ENCODE measurements around the gene RAVER1. TPM values are rescaled to one million over a fixed set of nuclear protein-coding genes. Genes with fewer than 3 reads are reported as not detected.

Gene RAVER1
- total and polyA plus RNA-seq, 2 of the 13 experiments (the other 11 are each of a cell fraction or from before 2014, with no cell fraction given) = 3.6 to 7.9 TPM

GRCh38 chr19:10315335-10316214 is 17.8 kb downstream of the RAVER1 start, which contains the start of gene FDX2 (continued):
- no peak for TF ChIP-seq FOXP4 (CRISPR knock-in tag; IDR thresholded peaks at IDR 0.05)
- TF ChIP-seq ZNF317 (CRISPR knock-in tag; IDR thresholded peaks at IDR 0.05) = no peak
- TF ChIP-seq ONECUT2 (CRISPR knock-in tag; IDR thresholded peaks at IDR 0.05) = peak; percentile 65; the same call in 1 of the 2 replicates
- 0 out of 2 replicates have a peak, but pooled peaks have one; percentile 66 for TF ChIP-seq SIN3A (IDR thresholded peaks at IDR 0.05; ENCODE audit: borderline replicate concordance, low read depth, low read length)
- no peak for TF ChIP-seq SMARCE1 (IDR thresholded peaks at IDR 0.05; ENCODE audit: borderline replicate concordance)
- TF ChIP-seq ZNF275 (CRISPR knock-in tag; IDR thresholded peaks at IDR 0.05; ENCODE audit: borderline replicate concordance) = 0 out of 2 replicates have a peak, but pooled peaks have one; percentile 45
- 0 out of 2 replicates have a peak, but pooled peaks have one; percentile 26 for TF ChIP-seq HMG20B (CRISPR knock-in tag; conservative IDR thresholded peaks at IDR 0.05)

GRCh38 chr19:10309423-10309822 is 23.9 kb downstream of the RAVER1 start, which contains the start of gene ZGLP1:
TSS of gene ZGLP1 (minus strand) at chr19:10309815.
- Histone ChIP-seq H3K4me3 (replicated peaks in 1 of 3; ENCODE audit: insufficient read depth in 1 of 3, low read depth in 2 of 3, low read length in 3 of 3) (no peak within 1 kb of the TSS), H3K4me2 (ENCODE audit: low read depth, low read length) (no peak within 1 kb of the TSS), H4K20me1 (ENCODE audit: insufficient read depth, low read length) (no peaks in the 10 kb centered on the region), H3K79me2 (ENCODE audit: insufficient read depth, low read length) (peaks cover under 1% of the 10 kb centered on the region), H3K36me3 (replicated peaks in 1 of 2; ENCODE audit: control insufficient read depth in 1 of 2, insufficient read depth in 2 of 2, low read length in 2 of 2) (peaks cover 0 to 5% of the 10 kb centered on the region in 2 experiments; a peak in 1 of 5 replicates), H2AFZ (ENCODE audit: low read length) (no peak within 1 kb of the TSS), H3K9ac (ENCODE audit: insufficient read depth, low read depth, low read length) (no peak within 1 kb of the TSS), H3K4me1 (ENCODE audit: insufficient read depth, low read length) (peaks cover 3% of the 10 kb centered on the region), H3K27me3 (ENCODE audit: control insufficient read depth in 1 of 2, insufficient read depth in 2 of 2, low read length in 2 of 2) (no peaks in the 10 kb centered on the region; a peak in 1 of 5 replicates), H3K9me3 (ENCODE audit: low read length) (no peaks in the 10 kb centered on the region), H3K27ac (ENCODE audit: extremely low read length, insufficient read depth, low read length) (no peak within 1 kb of the TSS)
- no peak for DNase-seq (ENCODE audit: low spot score)
- ATAC-seq = no peak
- POLR2A ChIA-PET = interaction anchor here (0.8 to 1.4 kb wide), 2 partner anchors 10 to 25 kb away, joined by 3 to 4 read pairs; no protein-coding TSS in a partner anchor
- in situ Hi-C loops (cut with HindIII; ENCODE audit: extremely low pct_ligation_motif_present, low pct_unique_long_range_greater_than_20kb) (no loop called here), intact Hi-C loops (cut with micrococcal nuclease; ENCODE audit: unreplicated experiment) (no loop called here)
- CTCF ChIA-PET (ENCODE audit: low intra/inter-chr PET ratio, low total read pairs) = no interaction called here
- BruUV-seq (replicated peaks) = no TSS peak
- WGBS (ENCODE audit: low lambda C conversion rate) = 92% methylated on average over 16 of the region's 24 CpGs
- no peak for FAIRE-seq
- TF ChIP-seq AGO2 (optimal IDR thresholded peaks at IDR 0.05; ENCODE audit: low read depth, low read length) (peak; percentile 73), SMARCE1 (IDR thresholded peaks at IDR 0.05; ENCODE audit: borderline replicate concordance) (no peak)

Data from HepG2 (cell line).